Psoas muscle (tissue), 8 donors: ENCODE results near the gene CLINT1. TPM values are rescaled to one million over a fixed set of nuclear protein-coding genes. Genes with fewer than 3 reads are reported as not detected.
A peak's percentile ranks its signal among the peaks of the same experiment; 100 is the strongest.

Experiments
- ATAC-seq, 4 donors: fragments of 200-7000 bp; cut with Tn5 transposase; one replicate each; pipeline ENCODE4 v1.9.1; 2020; ENCODE audit warnings: moderate library complexity in 3 of 4, mild to moderate bottlenecking in 2 of 4
- DNase-seq, 2 donors: peaks; one replicate each; pipeline ENCODE4 v3.0.0-alpha.2; 2020
- H3K27ac ChIP-seq: fragments of 200-600 bp; one replicate; pipeline ENCODE4 v1.8.0; 2022
- H3K27me3 ChIP-seq, 3 donors: fragments of 200-600 bp in 1 of 3; one replicate each; pipeline versions ENCODE4 v1.6.1 to v1.8.0; 2013 to 2022; ENCODE audit warnings: low read length in 2 of 3, mild to moderate bottlenecking in 2 of 3, moderate library complexity in 1 of 3; ENCODE audit not compliant: insufficient read depth in 3 of 3
- H3K36me3 ChIP-seq, 2 donors: fragments of 200-600 bp in 1 of 2; one replicate each; pipeline versions ENCODE4 v1.6.1 to v1.8.0; 2013 to 2022; ENCODE audit warnings: low read depth in 1 of 2, mild to moderate bottlenecking in 1 of 2, moderate library complexity in 1 of 2; ENCODE audit not compliant: insufficient read depth in 1 of 2
- H3K4me1 ChIP-seq: fragments of 200-600 bp; one replicate; pipeline ENCODE4 v1.8.0; 2022
- H3K4me3 ChIP-seq: fragments of 200-600 bp; one replicate; pipeline ENCODE4 v1.8.0; 2022; ENCODE audit warnings: mild to moderate bottlenecking
- H3K9me3 ChIP-seq: fragments of 200-600 bp; one replicate; pipeline ENCODE4 v1.8.0; 2022
- WGBS, 3 donors: extraction: QIAGEN DNeasy Blood & Tissue Kit; methylation state at CpG; one replicate each; pipeline versions ENCODE4 v1.1.6 to v1.1.7; 2013; 5-methylcytosine and 5-hydroxymethylcytosine counted together
- intact Hi-C, 2 donors: fragments of 100-400 bp; cut with DNase I; formaldehyde crosslinking; loops; one replicate each; pipeline versions ENCODE4 v1.11.0 to v1.14.2; 2022
- polyA plus RNA-seq, 3 donors: library from polyadenylated mRNA; stranded (reverse); fragments of 200-250 nt; gene quantifications; one replicate each; pipeline ENCODE4 v1.2.3, GENCODE V29; 2013
- total RNA-seq, 4 donors: library from RNA; stranded (reverse); fragmentation: NEBNext Ultra II Directional in 2 of 4; extraction: Animal tissue kit (Norgen Biotek cat#: 25700) in 2 of 4; gene quantifications; one replicate each; pipeline versions ENCODE4 v1.2.1 to v1.2.4, GENCODE V29; 2021 to 2023
- TF ChIP-seq, protein P1 (sequence below): fragments of 200-600 bp; IDR thresholded peaks from one replicate; pipeline ENCODE4 v1.8.0; 2022; ENCODE audit warnings: antibody characterized with exemption
- donor health status: healthy with polysubstance abuse.
- donor health status: DM: no; HTN: no; CAD: no; lungs with moderate emphysema.
- donor health status: Bipolar disorder and iron deficiency.
- donor health status: healthy.
- donor health status: DM: yes; HTN: yes; CAD: no.
- donor health status: DM: no; HTN: no; CAD: no.
- donor health status: DM: no; HTN: no; CAD: no.
- donor health status: DM: yes; HTN: yes; CAD: no.

CLINT1 gene
- total and polyA plus RNA-seq, 7 donors = 37.9 to 89.7 (median 67.5) TPM

GRCh38 chr5:157802736-157803135, 56.2 kb downstream of the CLINT1 start:
- Histone ChIP-seq H3K27ac (no peak overlapping the region), H3K4me3 (no peak overlapping the region), H3K36me3 (peaks cover 4 to 53% of the 10 kb centered on the region in 2 donors), H3K4me1 (peaks cover 7% of the 10 kb centered on the region), H3K9me3 (no peaks in the 10 kb centered on the region), H3K27me3 (no peaks in the 10 kb centered on the region)
- no peak for DNase-seq
- WGBS, 3 donors = 97 to 99% (median 98%) methylated on average over 6 of the region's 6 CpGs
- TF ChIP-seq, protein P1, sequence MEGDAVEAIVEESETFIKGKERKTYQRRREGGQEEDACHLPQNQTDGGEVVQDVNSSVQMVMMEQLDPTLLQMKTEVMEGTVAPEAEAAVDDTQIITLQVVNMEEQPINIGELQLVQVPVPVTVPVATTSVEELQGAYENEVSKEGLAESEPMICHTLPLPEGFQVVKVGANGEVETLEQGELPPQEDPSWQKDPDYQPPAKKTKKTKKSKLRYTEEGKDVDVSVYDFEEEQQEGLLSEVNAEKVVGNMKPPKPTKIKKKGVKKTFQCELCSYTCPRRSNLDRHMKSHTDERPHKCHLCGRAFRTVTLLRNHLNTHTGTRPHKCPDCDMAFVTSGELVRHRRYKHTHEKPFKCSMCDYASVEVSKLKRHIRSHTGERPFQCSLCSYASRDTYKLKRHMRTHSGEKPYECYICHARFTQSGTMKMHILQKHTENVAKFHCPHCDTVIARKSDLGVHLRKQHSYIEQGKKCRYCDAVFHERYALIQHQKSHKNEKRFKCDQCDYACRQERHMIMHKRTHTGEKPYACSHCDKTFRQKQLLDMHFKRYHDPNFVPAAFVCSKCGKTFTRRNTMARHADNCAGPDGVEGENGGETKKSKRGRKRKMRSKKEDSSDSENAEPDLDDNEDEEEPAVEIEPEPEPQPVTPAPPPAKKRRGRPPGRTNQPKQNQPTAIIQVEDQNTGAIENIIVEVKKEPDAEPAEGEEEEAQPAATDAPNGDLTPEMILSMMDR = no peak
- intact Hi-C loops = no loop called here
- ATAC-seq = no peak

- TF ChIP-seq, protein P1 = no peak
- H3K27me3 ChIP-seq = no peaks in the 10 kb centered on the region
- intact Hi-C loops = no loop called here
- peaks cover 7% of the 10 kb centered on the region for H3K4me1 ChIP-seq
- 43 to 64% (median 59%) methylated on average over 1 of the region's 1 CpG for WGBS, 3 donors
- peaks cover 1 to 59% of the 10 kb centered on the region in 2 donors for H3K36me3 ChIP-seq
- DNase-seq = no peak
- H3K27ac ChIP-seq = no peak overlapping the region
- no peak overlapping the region for H3K4me3 ChIP-seq
- no peaks in the 10 kb centered on the region for H3K9me3 ChIP-seq
- peak; percentile 51 to 88 (median 78) for ATAC-seq
Measured at GRCh38 chr5:157800137-157800536, 58.8 kb downstream of the CLINT1 start.

DNA sequence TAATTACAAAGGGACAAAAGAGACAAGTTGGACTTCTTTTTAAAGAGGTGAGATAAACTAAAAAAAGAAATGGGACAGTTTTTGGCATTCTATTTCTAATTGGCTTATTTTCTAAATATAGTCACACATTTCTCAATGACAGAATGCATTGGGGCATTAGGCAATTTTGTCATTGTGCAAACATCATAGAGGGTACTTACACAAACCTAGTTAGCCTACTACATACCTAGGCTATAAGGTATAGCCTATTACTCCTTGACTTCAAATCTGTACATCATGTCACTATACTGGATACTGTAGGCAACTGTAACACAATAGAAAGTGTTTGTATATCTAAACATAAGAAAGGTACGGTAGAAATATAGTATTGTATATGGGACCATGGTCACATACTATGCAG, 59.4 kb downstream of the CLINT1 start:
- 87 to 97% (median 95%) methylated on average over 1 of the region's 1 CpG for WGBS, 3 donors
- DNase-seq (no peak), ATAC-seq (peak in 2 of 4 donors; percentile 60 to 72)
- intact Hi-C loops = no loop called here
- Histone ChIP-seq H3K27ac (no peak overlapping the region), H3K27me3 (no peaks in the 10 kb centered on the region), H3K4me3 (no peak overlapping the region), H3K36me3 (peaks cover 0 to 56% of the 10 kb centered on the region in 2 donors), H3K4me1 (peaks cover 7% of the 10 kb centered on the region), H3K9me3 (no peaks in the 10 kb centered on the region)
- TF ChIP-seq, protein P1 = no peak

- no peak overlapping the region for H3K4me3 ChIP-seq
- peaks cover 5 to 78% of the 10 kb centered on the region in 2 donors for H3K36me3 ChIP-seq
- TF ChIP-seq, protein P1 = no peak
- no peak overlapping the region for H3K27ac ChIP-seq
- no peaks in the 10 kb centered on the region for H3K9me3 ChIP-seq
- ATAC-seq = no peak
- H3K4me1 ChIP-seq = no peaks in the 10 kb centered on the region
- WGBS, 3 donors = 76 to 80% (median 76%) methylated on average over 4 of the region's 4 CpGs
- H3K27me3 ChIP-seq = no peaks in the 10 kb centered on the region
- DNase-seq = no peak
- intact Hi-C loops = no loop called here
Measured at GRCh38 chr5:157793301-157793700, 65.6 kb downstream of the CLINT1 start.

GRCh38 chr5:157785801-157786200, 73.1 kb downstream of the CLINT1 start:
- Histone ChIP-seq H3K4me3 (no peak overlapping the region), H3K27me3 (no peaks in the 10 kb centered on the region), H3K9me3 (no peaks in the 10 kb centered on the region), H3K36me3 (peaks cover 2 to 68% of the 10 kb centered on the region in 2 donors), H3K4me1 (no peaks in the 10 kb centered on the region), H3K27ac (no peak overlapping the region)
- intact Hi-C loops = no loop called here
- TF ChIP-seq, protein P1 = no peak
- DNase-seq (no peak), ATAC-seq (no peak)
- WGBS, 3 donors = 92 to 97% (median 95%) methylated on average over 3 of the region's 3 CpGs
